ENCODE measurements around the gene C1QTNF5. TPM values are rescaled to one million over a fixed set of nuclear protein-coding genes. Genes with fewer than 3 reads are reported as not detected.

C1QTNF5 gene
- total and polyA plus RNA-seq, 4 donors: 1.9 to 6.4 (median 3.3) TPM

- DNase-seq (ENCODE audit: low spot score): no peak
- TF ChIP-seq TAF1 (conservative IDR thresholded peaks at IDR 0.05) (no peak), FOXA2 (IDR thresholded peaks at IDR 0.05) (no peak), GABPA (IDR thresholded peaks at IDR 0.05 in 1 of 2, conservative IDR thresholded peaks at IDR 0.05 in 1 of 2) (no peak), RXRA (IDR thresholded peaks at IDR 0.05) (no peak), EGR1 (IDR thresholded peaks at IDR 0.05; ENCODE audit: low read depth in 2 of 2) (no peak), HNF4A (conservative IDR thresholded peaks at IDR 0.05) (no peak), ZBTB33 (IDR thresholded peaks at IDR 0.05) (no peak), RAD21 (IDR thresholded peaks at IDR 0.05) (no peak), ATF3 (IDR thresholded peaks at IDR 0.05) (no peak), MAX (IDR thresholded peaks at IDR 0.05) (no peak), CTCF (IDR thresholded peaks at IDR 0.05; ENCODE audit: low read depth, low read length, missing input control) (no peak), YY1 (IDR thresholded peaks at IDR 0.05) (no peak), SP1 (IDR thresholded peaks at IDR 0.05) (no peak), JUND (IDR thresholded peaks at IDR 0.05) (no peak), REST (IDR thresholded peaks at IDR 0.05) (no peak), NR2F2 (IDR thresholded peaks at IDR 0.05) (no peak), FOXA1 (IDR thresholded peaks at IDR 0.05) (no peak), HNF4G (IDR thresholded peaks at IDR 0.05) (no peak)
- H3K36me3 ChIP-seq (ENCODE audit: control insufficient read depth in 4 of 4, insufficient read depth in 3 of 4, low read depth in 1 of 4, low read length in 3 of 4): no peaks in the 10 kb centered on the region
- no peaks in the 10 kb centered on the region for H3K9me3 ChIP-seq (ENCODE audit: control insufficient read depth in 4 of 4, low read length in 3 of 4)
- H3K27ac ChIP-seq (ENCODE audit: low read depth in 1 of 2, low read length in 2 of 2): no peak overlapping the region
- no peaks in the 10 kb centered on the region for H3K27me3 ChIP-seq (ENCODE audit: control insufficient read depth in 4 of 4, insufficient read depth in 4 of 4, low read length in 3 of 4)
- no peak overlapping the region for H3K9ac ChIP-seq (ENCODE audit: low read depth in 1 of 2, low read length in 2 of 2)
- H3K4me3 ChIP-seq (ENCODE audit: low read depth in 1 of 3, low read length in 3 of 3): no peak overlapping the region
- 92% methylated on average over 7 of the region's 7 CpGs for WGBS
- H3K4me1 ChIP-seq (ENCODE audit: control insufficient read depth in 4 of 4, insufficient read depth in 4 of 4, low read length in 3 of 4): no peaks in the 10 kb centered on the region
Measured at GRCh38 chr11:119388103-119388502, 47.4 kb upstream of the C1QTNF5 start.
